ENCODE measurements around the gene SLC12A6. TPM values are rescaled to one million over a fixed set of nuclear protein-coding genes. Genes with fewer than 3 reads are reported as not detected.

The SLC12A6 gene
- 1 to 10 TPM; 6.0 to 7.2 TPM for total RNA-seq

GRCh38 chr15:34337557-34338306 lies at the start of gene SLC12A6:
Gene SLC12A6 (minus strand): TSS chr15:34337781. CDS start chr15:34336680, 1,101 bp downstream.

DNA sequence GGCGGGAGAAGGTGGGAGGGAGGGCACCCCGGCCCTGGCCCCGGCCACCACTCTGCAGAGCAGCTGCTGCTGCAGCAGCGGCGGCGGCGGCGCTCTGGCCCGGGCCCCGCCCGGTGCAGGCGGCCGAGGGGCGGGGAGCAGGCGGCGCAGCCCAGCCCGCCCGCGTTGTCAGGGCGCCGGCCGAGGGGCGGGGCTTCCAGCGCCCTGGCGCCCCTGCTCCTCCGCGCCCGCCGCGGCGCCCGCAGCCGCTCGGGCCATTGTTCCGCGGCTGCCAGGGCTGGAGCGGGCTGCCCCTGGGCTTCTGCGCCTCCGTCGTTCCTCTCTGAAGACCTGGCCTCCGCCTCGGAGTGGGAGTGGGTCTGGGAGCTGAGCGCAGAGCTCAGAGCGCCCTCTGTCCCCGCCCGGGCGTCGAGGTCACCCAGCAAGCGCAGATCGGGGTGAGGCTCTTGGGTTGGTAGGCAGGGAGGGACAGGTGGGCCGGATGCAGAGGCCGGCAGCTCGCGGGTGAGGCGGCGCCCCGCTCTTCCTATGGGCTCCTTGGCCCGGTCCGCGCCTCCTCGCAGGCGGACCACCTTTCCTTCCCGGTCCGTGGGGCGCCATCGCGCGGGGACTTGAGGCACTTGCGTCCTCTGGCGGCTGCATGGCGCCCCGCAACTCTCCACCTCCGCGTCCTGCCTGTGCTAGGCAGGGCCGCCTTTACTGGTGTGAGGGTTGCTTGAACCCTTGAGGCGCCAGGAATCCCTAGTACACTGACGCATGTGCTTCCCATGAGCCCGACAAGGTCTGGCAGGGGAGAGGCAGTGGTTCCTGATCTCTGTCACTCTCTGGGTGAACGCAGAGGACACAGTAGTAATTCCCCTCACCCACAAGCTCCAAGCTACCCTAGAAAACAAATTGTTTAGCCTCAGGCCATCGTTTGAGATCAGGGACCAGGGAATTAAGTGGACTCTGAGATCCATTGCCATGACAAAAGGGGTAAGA lies 29.8 kb upstream of the SLC12A6 start, which contains the start of gene LPCAT4:
TSS of gene LPCAT4 (minus strand) at position 96 of the 981 bp plus-strand sequence. CDS start 96 bp downstream, outside the sequence.

DNA sequence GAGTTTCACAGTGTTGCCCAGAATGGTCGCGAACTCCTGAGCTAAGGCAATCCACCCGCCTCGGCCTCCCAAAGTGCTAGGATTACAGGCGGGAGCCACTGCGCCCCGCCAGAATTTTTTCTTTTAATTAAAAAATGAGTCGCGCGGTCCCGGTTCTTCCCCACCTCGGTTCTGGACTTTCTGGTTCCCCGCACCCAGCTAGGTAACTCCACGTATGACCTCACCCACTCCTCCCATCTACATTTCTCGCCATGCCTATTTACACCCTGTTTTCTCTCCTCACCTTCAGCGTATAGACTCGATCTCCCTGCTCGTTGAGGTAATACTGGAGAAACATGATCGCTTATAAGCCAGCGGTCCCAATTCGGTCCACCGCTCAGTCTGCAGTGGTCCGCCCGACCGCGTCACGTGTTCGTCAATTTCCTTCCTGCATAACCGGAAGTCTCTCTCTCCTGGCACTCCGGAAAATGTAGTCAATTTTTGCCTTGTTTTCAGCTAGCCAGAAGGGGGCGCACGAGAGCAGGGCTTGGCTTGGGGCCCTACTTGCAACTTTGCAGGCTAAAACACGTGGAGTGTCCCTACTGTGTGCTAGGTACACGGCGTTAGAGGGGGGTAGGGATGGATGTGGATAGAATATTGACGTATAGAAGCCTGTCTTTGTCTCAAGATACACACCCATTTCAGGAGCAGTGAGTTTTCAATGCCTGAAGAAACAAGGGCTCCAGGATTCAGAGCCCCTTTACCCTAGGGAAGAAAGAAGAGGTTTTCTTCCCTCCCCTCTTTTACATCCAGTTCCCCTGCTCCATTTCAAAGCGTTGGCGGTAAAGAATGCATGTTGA lies 5.4 kb upstream of the SLC12A6 start, which contains the start of the genes NOP10 and NUTM1:
TSS of gene NOP10 (minus strand) at position 400 of the 839 bp plus-strand sequence. CDS start at position 337, 63 bp downstream.
TSS of gene NUTM1 (plus strand) at position 579 of the 839 bp plus-strand sequence. CDS start 382 bp downstream, outside the sequence.

DNA sequence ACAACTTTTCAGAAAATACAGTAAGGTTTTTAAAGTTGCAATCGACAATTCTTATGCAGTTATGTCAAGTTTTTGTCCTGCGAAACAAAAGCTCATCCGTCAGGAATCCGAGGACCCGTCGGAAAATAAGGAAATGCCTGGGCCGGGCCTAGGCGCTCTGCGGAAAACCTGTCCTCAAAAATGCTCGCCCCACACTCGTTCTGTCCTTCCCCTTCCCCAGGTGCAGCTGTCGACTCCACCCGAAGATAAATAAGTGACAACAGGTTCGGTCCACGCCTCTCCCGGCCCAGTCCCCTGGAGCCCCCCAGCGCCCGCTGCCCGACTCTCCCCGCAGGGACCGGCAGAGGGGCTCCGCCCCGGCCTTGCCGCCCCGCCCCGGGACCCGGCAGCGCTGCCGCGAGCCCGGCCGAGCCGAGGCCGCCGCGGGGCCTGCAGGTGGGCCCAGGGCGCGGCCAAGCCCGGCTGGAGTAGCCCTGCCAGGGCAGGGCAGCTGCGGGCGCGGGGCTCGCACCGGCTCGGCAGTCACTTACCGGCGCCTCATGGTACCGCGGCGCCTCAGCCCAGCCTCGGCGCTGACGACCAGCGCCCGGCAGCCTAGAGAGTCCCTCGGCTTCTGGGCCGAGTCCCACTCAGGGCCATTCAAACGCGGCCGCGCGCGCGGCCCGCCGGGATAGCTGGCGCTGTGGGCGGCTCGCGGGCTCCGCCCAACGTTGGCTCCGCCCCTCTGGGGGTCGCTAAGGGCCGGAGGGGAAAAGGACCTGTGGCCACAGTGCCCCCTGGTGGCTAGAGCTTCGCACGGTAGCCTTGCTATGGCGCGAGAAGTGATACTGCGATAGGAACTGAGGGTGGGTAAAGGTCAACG lies 127.9 kb downstream of the SLC12A6 start, which contains the start of gene KATNBL1:
TSS of gene KATNBL1 (minus strand) at position 676 of the 862 bp plus-strand sequence. CDS start 46,420 bp downstream, outside the sequence.

Small RNA genes within 50 kb of the gene (small RNA-seq; reads per million reads assigned to genes)
- gene MIR1233-1 (0 reads per million in 2 donors), gene RF00019 (0 reads per million in 2 donors)

Other genes starting within 250 kb of the SLC12A6 start
- 10 to 100 TPM; 50.6 to 67.3 TPM for gene EMC7, start 235.9 kb downstream of the SLC12A6 start, total RNA-seq
- 1 to 10 TPM; 1.7 TPM for gene PGBD4, start 235.7 kb downstream of the SLC12A6 start, total RNA-seq
- 10 to 100 TPM; 28.6 to 45.3 TPM for gene KATNBL1, start 127.7 kb downstream of the SLC12A6 start, total RNA-seq
- gene EMC4, start 112.8 kb downstream of the SLC12A6 start, total RNA-seq: 100 to 1,000 TPM in 1 of 2 donors, 10 to 100 TPM in 1; 99.8 to 142 TPM
- 100 to 1,000 TPM; 276 to 415 TPM for gene NOP10, start 5.4 kb upstream of the SLC12A6 start, total RNA-seq
- gene NUTM1, start 5.5 kb upstream of the SLC12A6 start, total RNA-seq: not detected
- 10 to 100 TPM in 1 of 2 donors, 1 to 10 TPM in 1; 5.5 to 11.0 TPM for gene LPCAT4, start 29.4 kb upstream of the SLC12A6 start, total RNA-seq
- gene GOLGA8A, start 100.0 kb upstream of the SLC12A6 start, total RNA-seq: 1 to 10 TPM; 2.3 to 6.2 TPM
- 10 to 100 TPM; 11.3 to 13.8 TPM for gene GOLGA8B, start 245.9 kb upstream of the SLC12A6 start, total RNA-seq

Measured in melanocyte of skin (primary cell).